ENCODE data around the gene RUFY3.

- TF ChIP-seq CTCF (IDR thresholded peaks at IDR 0.05) = no peak
- no peak for TF ChIP-seq ZFX (IDR thresholded peaks at IDR 0.05; ENCODE audit: borderline replicate concordance)
These were observed 40.8 kb upstream of the RUFY3 start for GRCh38 chr4:70680934-70681333.
